H1 (cell line): ENCODE results near the gene TPSAB1. TPM values are rescaled to one million over a fixed set of nuclear protein-coding genes. Genes with fewer than 3 reads are reported as not detected.

Source experiments
- CTCF ChIA-PET: fragments of 300-600 bp; sonication (Branson Sonifier 250); formaldehyde crosslinking; loops from one replicate; lab custom pipeline; 2021; ENCODE audit not compliant: partially characterized antibody; lab: Charles Lee
- POLR2A ChIA-PET: fragments of 300-600 bp; sonication (Branson Sonifier 250); formaldehyde crosslinking; loops from one replicate; lab custom pipeline; 2021; ENCODE audit warnings: inconsistent platforms; ENCODE audit not compliant: partially characterized antibody; lab: Charles Lee
- DNase-seq, 2 experiments: peaks; one replicate each; pipeline versions ENCODE4 v3.0.0 to v3.0.0-alpha.2; 2010 to 2022; ENCODE audit warnings: low spot score in 2 of 2, low read depth in 1 of 2, mixed read lengths in 1 of 2
- FAIRE-seq: peaks from 2 replicates; lab custom pipeline; 2011; peaks lifted over from hg19 to GRCh38; lab: Jason Lieb, UNC
- H2AFZ ChIP-seq: 2 replicates; pipeline ENCODE4 v1.8.1; 2012; ENCODE audit warnings: low read length, inconsistent platforms
- H2AK5ac ChIP-seq: 2 replicates; pipeline ENCODE4 v1.6.1; 2013; ENCODE audit warnings: low read depth, low read length
- H2BK120ac ChIP-seq: replicated peaks from 2 replicates; pipeline ENCODE3; 2013; ENCODE audit warnings: low read depth, low read length, inconsistent platforms
- H2BK12ac ChIP-seq: 2 replicates; pipeline ENCODE4 v1.6.1; 2013; ENCODE audit warnings: low read depth, low read length
- H2BK15ac ChIP-seq: 2 replicates; pipeline ENCODE4 v1.6.1; 2013; ENCODE audit warnings: low read length
- H2BK20ac ChIP-seq: 2 replicates; pipeline ENCODE4 v1.6.1; 2013; ENCODE audit warnings: low read length
- H2BK5ac ChIP-seq: 2 replicates; pipeline ENCODE4 v1.6.1; 2013; ENCODE audit warnings: low read depth, low read length
- H3K14ac ChIP-seq: 2 replicates; pipeline ENCODE4 v1.6.1; 2013; ENCODE audit warnings: inconsistent platforms; ENCODE audit not compliant: insufficient read length
- H3K18ac ChIP-seq: 2 replicates; pipeline ENCODE4 v1.6.1; 2013; ENCODE audit warnings: low read length; ENCODE audit errors: extremely low read depth
- H3K23ac ChIP-seq: 2 replicates; pipeline ENCODE4 v1.6.1; 2013; ENCODE audit warnings: inconsistent platforms; ENCODE audit not compliant: insufficient read length
- H3K23me2 ChIP-seq: 2 replicates; pipeline ENCODE4 v1.6.1; 2013; ENCODE audit warnings: low read depth, low read length
- H3K27ac ChIP-seq: 2 replicates; pipeline ENCODE4 v1.6.1; 2011; ENCODE audit warnings: low read depth, low read length, inconsistent platforms
- H3K27me3 ChIP-seq, 4 experiments: replicated peaks in 1 of 4; 1 replicate in 1 of 4; 2 replicates in 3 of 4; pipeline versions ENCODE4 v1.6.1 to v1.8.1; 2011 to 2013; ENCODE audit warnings: low read length in 3 of 4, mild to moderate bottlenecking in 3 of 4, inconsistent platforms in 2 of 4, mixed read lengths in 2 of 4, moderate library complexity in 1 of 4; ENCODE audit not compliant: control insufficient read depth in 3 of 4, insufficient read depth in 3 of 4; ENCODE audit errors: extremely low read depth in 1 of 4
- H3K36me3 ChIP-seq, 4 experiments: 2 replicates each; pipeline versions ENCODE4 v1.6.1 to v1.8.1; 2011 to 2013; ENCODE audit warnings: mild to moderate bottlenecking in 4 of 4, low read length in 3 of 4, moderate library complexity in 2 of 4, control low read depth in 1 of 4, inconsistent platforms in 1 of 4; ENCODE audit not compliant: insufficient read depth in 4 of 4, control insufficient read depth in 2 of 4
- H3K4ac ChIP-seq: replicated peaks from 2 replicates; pipeline ENCODE3; 2013; ENCODE audit warnings: low read length, low read depth, mixed read lengths, inconsistent platforms; ENCODE audit not compliant: insufficient read length
- H3K4me1 ChIP-seq, 4 experiments: replicated peaks in 1 of 4; 1 replicate in 1 of 4; 2 replicates in 3 of 4; pipeline versions ENCODE4 v1.6.1 to v1.8.1; 2011 to 2013; ENCODE audit warnings: low read length in 3 of 4, inconsistent platforms in 2 of 4, mixed read lengths in 1 of 4; ENCODE audit not compliant: insufficient read depth in 4 of 4, control insufficient read depth in 3 of 4
- H3K4me2 ChIP-seq, 2 experiments: 2 replicates each; pipeline versions ENCODE4 v1.6.1 to v1.8.1; 2011 to 2013; ENCODE audit warnings: low read depth in 2 of 2, low read length in 2 of 2, control low read depth in 1 of 2, inconsistent platforms in 1 of 2, mild to moderate bottlenecking in 1 of 2; ENCODE audit not compliant: insufficient read depth in 1 of 2
- H3K4me3 ChIP-seq, 4 experiments: fragments of 200-600, 300-600 bp in 1 of 4; sonication (generic), shearing (Covaris generic), sonication (Bioruptor Twin) in 1 of 4; 2 replicates each; pipeline versions ENCODE4 v1.5.1 to v1.8.1; 2011 to 2016; ENCODE audit warnings: low read length in 4 of 4, low read depth in 3 of 4, control low read depth in 2 of 4, inconsistent platforms in 2 of 4, mild to moderate bottlenecking in 2 of 4, mixed read lengths in 1 of 4, moderate library complexity in 1 of 4; ENCODE audit not compliant: insufficient read depth in 2 of 4; ENCODE audit errors: extremely low read depth in 1 of 4
- H3K56ac ChIP-seq: replicated peaks from 2 replicates; pipeline ENCODE3; 2013; ENCODE audit warnings: low read depth, mild to moderate bottlenecking, mixed read lengths, low read length, inconsistent platforms; ENCODE audit not compliant: insufficient read length
- H3K79me1 ChIP-seq: 2 replicates; pipeline ENCODE4 v1.6.1; 2013; ENCODE audit warnings: low read depth, low read length, control low read depth
- H3K79me2 ChIP-seq, 2 experiments: 2 replicates each; pipeline versions ENCODE4 v1.6.1 to v1.8.1; 2012 to 2013; ENCODE audit warnings: low read length in 2 of 2, mild to moderate bottlenecking in 2 of 2, inconsistent platforms in 1 of 2; ENCODE audit not compliant: insufficient read depth in 2 of 2, control insufficient read depth in 1 of 2
- H3K9ac ChIP-seq, 4 experiments: replicated peaks in 1 of 4; 1 replicate in 1 of 4; 2 replicates in 3 of 4; pipeline versions ENCODE4 v1.6.1 to v1.8.1; 2011 to 2013; ENCODE audit warnings: low read depth in 3 of 4, low read length in 3 of 4, control low read depth in 2 of 4, mild to moderate bottlenecking in 2 of 4, moderate library complexity in 2 of 4, inconsistent platforms in 1 of 4; ENCODE audit errors: extremely low read depth in 1 of 4
- H3K9me3 ChIP-seq, 2 experiments: 2 replicates each; pipeline versions ENCODE4 v1.6.1 to v1.8.1; 2012 to 2013; ENCODE audit warnings: mild to moderate bottlenecking in 2 of 2, moderate library complexity in 2 of 2, control low read depth in 1 of 2, inconsistent platforms in 1 of 2, low read depth in 1 of 2, low read length in 1 of 2, mixed read lengths in 1 of 2; ENCODE audit not compliant: insufficient read depth in 2 of 2
- H4K20me1 ChIP-seq, 2 experiments: replicated peaks in 1 of 2; 2 replicates each; pipeline versions ENCODE3 to v1.8.1; 2011 to 2013; ENCODE audit warnings: inconsistent platforms in 2 of 2, low read length in 2 of 2, mild to moderate bottlenecking in 1 of 2; ENCODE audit not compliant: insufficient read depth in 2 of 2, control insufficient read depth in 1 of 2
- H4K5ac ChIP-seq: 2 replicates; pipeline ENCODE4 v1.6.1; 2013; ENCODE audit warnings: low read length, low read depth, mixed read lengths, inconsistent platforms; ENCODE audit not compliant: insufficient read length
- H4K8ac ChIP-seq: 2 replicates; pipeline ENCODE4 v1.8.0; 2013; ENCODE audit warnings: mild to moderate bottlenecking, moderate library complexity, low read length, inconsistent platforms; ENCODE audit not compliant: insufficient read depth; ENCODE audit errors: extremely low read depth
- H4K91ac ChIP-seq: replicated peaks from 2 replicates; pipeline ENCODE3; 2013; ENCODE audit warnings: low read length, mixed read lengths, inconsistent platforms; ENCODE audit not compliant: insufficient read length
- ATF2 ChIP-seq: IDR thresholded peaks from 2 replicates; pipeline ENCODE4 v1.6.1; 2012; ENCODE audit warnings: low read length, inconsistent platforms
- CHD2 ChIP-seq: IDR thresholded peaks from 2 replicates; pipeline ENCODE4 v1.6.1; 2012; ENCODE audit warnings: low read length, improper control_type of control experiment
- CTCF ChIP-seq, 3 experiments: IDR thresholded peaks; 1 replicate in 2 of 3; 2 replicates in 1 of 3; pipeline versions ENCODE4 v1.5.1 to v1.6.1; 2011; ENCODE audit warnings: low read length in 3 of 3, mild to moderate bottlenecking in 3 of 3, inconsistent platforms in 2 of 3, low read depth in 1 of 3, moderate library complexity in 1 of 3; ENCODE audit not compliant: insufficient read depth in 1 of 3; ENCODE audit errors: control extremely low read depth in 1 of 3
- MAX ChIP-seq: IDR thresholded peaks from 2 replicates; pipeline ENCODE4 v1.6.1; 2012; ENCODE audit warnings: inconsistent platforms
- RFX5 ChIP-seq: IDR thresholded peaks from 2 replicates; pipeline ENCODE4 v1.6.1; 2011; ENCODE audit warnings: low read depth, low read length, improper control_type of control experiment, borderline replicate concordance
- RXRA ChIP-seq: IDR thresholded peaks from 2 replicates; pipeline ENCODE4 v1.6.1; 2011; ENCODE audit warnings: low read depth, mild to moderate bottlenecking, low read length, moderate library complexity; ENCODE audit not compliant: insufficient read depth
- SIN3A ChIP-seq, 2 experiments: IDR thresholded peaks in 1 of 2; conservative IDR thresholded peaks in 1 of 2; 2 replicates each; pipeline ENCODE4 v1.6.1; 2011 to 2012; ENCODE audit warnings: low read length in 2 of 2, improper control_type of control experiment in 1 of 2, low read depth in 1 of 2, mild to moderate bottlenecking in 1 of 2
- SIX5 ChIP-seq: IDR thresholded peaks from 2 replicates; pipeline ENCODE4 v1.6.1; 2011; ENCODE audit warnings: mild to moderate bottlenecking, low read depth, low read length
- SUZ12 ChIP-seq: fragments of 200-600 bp; sonication (generic); IDR thresholded peaks from 2 replicates; pipeline ENCODE4 v1.6.1; 2012; ENCODE audit warnings: mild to moderate bottlenecking, inconsistent platforms, low read length, moderate library complexity, mixed read lengths
- WGBS, 2 experiments: shearing (Covaris generic) in 1 of 2; methylation state at CpG; one replicate each; pipeline versions ENCODE4 v1.1.6 to v1.1.7; 2013 to 2015; ENCODE audit warnings: low lambda C conversion rate in 2 of 2, mixed read lengths in 2 of 2, inconsistent platforms in 1 of 2, low coverage in 1 of 2, missing lambda C conversion rate in 1 of 2; ENCODE audit not compliant: insufficient replicate concordance in 2 of 2, insufficient coverage in 1 of 2, insufficient read length in 1 of 2; ENCODE audit errors: extremely low coverage in 1 of 2, missing lambda C conversion rate in 1 of 2; 5-methylcytosine and 5-hydroxymethylcytosine counted together
- polyA plus RNA-seq, 7 experiments: library from polyadenylated mRNA; depleted of rRNA in 3 of 7; stranded (reverse) in 5 of 7; unstranded in 2 of 7; fragments of >200 nt in 5 of 7; fragments of 200-250 nt in 2 of 7; gene quantifications; 1 replicate in 5 of 7; 2 replicates in 1 of 7; 4 replicates in 1 of 7; pipeline versions ENCODE4 v1.2.1 to v1.2.3, GENCODE V29; 2011 to 2013; ENCODE audit warnings: missing spikeins in 2 of 7, mixed read lengths in 2 of 7
- total RNA-seq: library from RNA; stranded (reverse); fragmentation: NEBNext Ultra II Directional; extraction: Animal tissue kit (Norgen Biotek cat#: 25700); gene quantifications from 2 replicates; pipeline ENCODE4 v1.2.1, GENCODE V29; 2021

The TPSAB1 gene
- total and polyA plus RNA-seq, 2 of the 8 experiments (the other 6 are each of a cell fraction or from before 2014, with no cell fraction given) = 0.09 TPM; not detected in 1

GRCh38 chr16:1206326-1206725 is 34.2 kb upstream of the TPSAB1 start:
- Histone ChIP-seq H3K79me2 (no peaks in the 10 kb centered on the region), H3K4me2 (no peak overlapping the region), H3K4ac (no peak overlapping the region), H3K4me3 (no peak overlapping the region), H2BK12ac (no peak overlapping the region), H3K23me2 (no peaks in the 10 kb centered on the region), H4K91ac (no peak overlapping the region), H2AFZ (no peak overlapping the region), H3K14ac (no peak overlapping the region), H3K9me3 (no peaks in the 10 kb centered on the region), H3K27me3 (no peaks in the 10 kb centered on the region), H4K5ac (no peak overlapping the region), H3K79me1 (no peaks in the 10 kb centered on the region), H3K56ac (no peak overlapping the region), H2BK15ac (no peak overlapping the region), H3K4me1 (no peaks in the 10 kb centered on the region), H4K8ac (no peak overlapping the region), H3K27ac (no peak overlapping the region), H3K23ac (no peak overlapping the region), H2BK5ac (no peak overlapping the region), H4K20me1 (peaks cover 2 to 13% of the 10 kb centered on the region in 2 experiments), H3K9ac (no peak overlapping the region), H2AK5ac (no peak overlapping the region), H2BK120ac (no peak overlapping the region), H2BK20ac (no peak overlapping the region), H3K36me3 (peaks cover 0 to 41% (median 3%) of the 10 kb centered on the region in 4 experiments; a peak in 5 of 8 replicates), H3K18ac (no peak overlapping the region)
- WGBS, 2 experiments = 71% methylated on average over 7 of the region's 9 CpGs; no CpG with 5 or more reads in 1 of the 2 experiments
- POLR2A ChIA-PET = no interaction called here
- no peak for DNase-seq
- CTCF ChIA-PET = interaction anchor here (0.8 to 1.8 kb wide), 5 partner anchors 12 to 228 kb away, joined by 3 to 10 read pairs (median 3); no protein-coding TSS in a partner anchor
- no peak for FAIRE-seq
- TF ChIP-seq ATF2 (no peak), RFX5 (no peak), CTCF (IDR thresholded peaks at IDR 0.05; ENCODE audit: control extremely low read depth in 1 of 3, insufficient read depth in 1 of 3, low read depth in 1 of 3, low read length in 3 of 3) (peak in 2 of 3 experiments; percentile 7 to 27; a peak in 1 of 4 replicates), SUZ12 (no peak), MAX (peak; percentile 53), CHD2 (no peak), RXRA (no peak), SIX5 (no peak), SIN3A (conservative IDR thresholded peaks at IDR 0.05 in 1 of 2, IDR thresholded peaks at IDR 0.05 in 1 of 2; ENCODE audit: low read depth in 1 of 2, low read length in 2 of 2) (no peak)
